Stimulated activated CD8-positive, alpha-beta memory T cell treated with anti-CD3 and anti-CD28 coated beads, Interleukin-7, amount 100 ng/mL, for 4 hours (primary cell): Measurements from ENCODE around the gene ADRA2B.
"Not testable (repeated sequence)": the region's sequence is repeated elsewhere in the genome, so short reads cannot be mapped to it uniquely, and the experiment has no call there.

ENCODE experiments used
- DNase-seq, 2 donors: peaks; one replicate each; pipeline ENCODE4 v3.0.0-alpha.2; 2020; ENCODE audit warnings: low read depth in 2 of 2

ADRA2B gene

GRCh38 chr2:96089356-96090195 lies 26.8 kb downstream of the ADRA2B start:
- no peak for DNase-seq

GRCh38 chr2:96088340-96089335 lies 27.7 kb downstream of the ADRA2B start:
- DNase-seq, result no peak

- DNase-seq, result no peak
Observed at GRCh38 chr2:96087130-96087529, 29.2 kb downstream of the ADRA2B start.

DNA sequence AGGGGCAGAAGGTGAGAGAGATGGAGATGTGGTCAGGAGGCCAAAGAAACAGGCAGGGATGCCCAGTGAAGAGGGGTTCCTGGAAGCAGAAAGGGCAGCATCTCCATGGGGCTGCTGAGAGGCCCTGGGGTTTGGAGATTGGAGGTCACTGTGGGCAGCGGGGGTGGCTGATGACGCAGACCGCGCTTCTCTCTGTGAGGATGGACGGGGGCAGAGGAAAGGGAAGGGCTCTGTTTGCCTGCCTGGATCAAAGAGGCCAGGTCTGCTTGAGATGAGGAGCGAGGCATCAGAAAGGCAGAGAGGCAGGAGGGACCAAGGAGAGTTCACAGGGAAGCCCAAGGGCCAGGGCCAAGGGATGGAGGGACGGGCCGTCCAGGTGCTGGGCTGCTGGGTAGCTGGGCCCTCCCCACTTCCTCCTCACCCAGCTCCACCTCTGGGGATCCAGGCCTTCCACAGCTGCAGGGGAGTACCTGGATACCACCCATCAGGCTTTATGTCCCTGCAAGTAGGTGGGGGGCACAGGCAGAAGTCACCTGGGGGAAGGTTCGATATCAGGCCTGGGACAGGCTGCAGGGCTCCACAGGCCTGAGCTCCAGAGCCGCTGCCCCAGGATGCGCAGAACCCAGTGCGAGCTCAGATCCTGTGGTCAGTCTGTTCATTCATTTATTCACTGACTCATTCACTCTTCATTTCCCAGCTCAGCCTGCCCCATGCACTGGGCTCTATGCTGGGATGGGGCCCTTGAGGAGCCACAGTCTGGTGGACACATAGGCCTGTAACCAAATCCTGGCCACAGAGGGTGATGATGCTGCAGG lies 30.6 kb downstream of the ADRA2B start:
- DNase-seq, result no peak

- not testable (repeated sequence) for DNase-seq
Observed at GRCh38 chr2:96084858-96085518, 31.4 kb downstream of the ADRA2B start.

- DNase-seq, result no peak
Observed at GRCh38 chr2:96083989-96084857, 32.1 kb downstream of the ADRA2B start.

- DNase-seq, result no peak
Observed at GRCh38 chr2:96083064-96083939, 33.1 kb downstream of the ADRA2B start.

DNA sequence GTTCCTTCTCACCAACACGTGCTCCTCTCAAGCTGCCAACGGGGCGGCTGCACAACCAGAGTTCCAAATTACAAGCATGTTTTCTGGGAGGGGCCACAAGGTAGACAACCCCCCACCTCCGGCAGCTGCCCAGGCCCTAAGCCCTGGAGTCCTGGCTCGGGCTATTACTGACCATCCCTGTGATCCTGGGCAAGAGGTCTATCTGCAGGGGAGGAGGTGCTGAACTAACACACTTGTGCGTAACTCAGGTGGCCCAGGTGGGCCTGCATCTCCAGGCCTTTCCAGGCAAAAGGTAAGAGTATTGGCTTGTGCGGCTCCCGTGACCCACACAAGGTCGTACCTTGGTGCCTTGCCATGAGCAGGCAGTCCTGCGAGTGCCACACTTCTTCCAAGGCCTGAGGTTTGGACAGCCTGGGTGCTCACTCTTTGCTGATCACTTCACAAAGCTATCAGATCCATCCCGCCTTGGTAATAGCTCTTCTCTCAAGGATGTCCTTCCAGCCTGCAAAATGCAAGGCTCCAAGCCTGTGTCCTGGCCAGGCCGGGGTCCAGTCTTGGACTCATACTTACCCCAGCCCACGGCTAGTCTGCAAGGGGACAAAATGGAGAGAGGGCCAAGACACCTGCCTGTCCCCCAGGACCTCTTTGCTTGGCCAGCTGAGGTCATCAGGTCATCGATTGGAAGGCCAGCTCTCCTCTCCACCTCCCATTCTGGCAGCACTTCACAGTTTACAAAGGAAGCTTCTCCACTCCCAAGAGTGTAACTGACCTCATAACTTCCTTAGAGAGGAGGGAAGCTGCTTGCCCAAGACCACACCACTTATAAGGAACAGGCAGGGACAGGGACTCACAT lies 33.9 kb downstream of the ADRA2B start:
- DNase-seq, result no peak

DNA sequence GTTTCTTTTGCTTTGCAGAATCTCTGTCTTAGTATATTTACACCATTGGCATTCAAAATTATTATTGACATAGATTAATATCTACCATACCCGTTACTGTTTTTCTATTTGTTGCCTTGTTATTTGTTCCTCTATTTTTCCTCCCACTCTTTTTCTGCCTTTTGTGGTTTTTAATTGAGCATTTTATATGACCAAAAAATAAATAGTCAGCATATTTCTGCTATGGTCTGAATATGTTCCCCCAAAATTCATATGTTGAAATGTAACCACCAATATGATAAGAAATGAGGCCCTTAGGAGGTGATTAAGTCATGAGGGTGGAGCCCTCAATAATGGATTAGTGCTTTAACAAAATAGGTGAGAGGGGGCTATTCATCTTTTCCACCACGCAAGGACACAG lies 35.3 kb downstream of the ADRA2B start:
- DNase-seq, result no peak

- no peak for DNase-seq
Observed at GRCh38 chr2:96075199-96075771, 41.1 kb downstream of the ADRA2B start.

GRCh38 chr2:96074156-96074555 lies 42.2 kb downstream of the ADRA2B start:
- no peak for DNase-seq

- DNase-seq, result no peak
Observed at GRCh38 chr2:96073170-96073775, 43.1 kb downstream of the ADRA2B start.

GRCh38 chr2:96072746-96073145 lies 43.6 kb downstream of the ADRA2B start:
- DNase-seq, result no peak

DNA sequence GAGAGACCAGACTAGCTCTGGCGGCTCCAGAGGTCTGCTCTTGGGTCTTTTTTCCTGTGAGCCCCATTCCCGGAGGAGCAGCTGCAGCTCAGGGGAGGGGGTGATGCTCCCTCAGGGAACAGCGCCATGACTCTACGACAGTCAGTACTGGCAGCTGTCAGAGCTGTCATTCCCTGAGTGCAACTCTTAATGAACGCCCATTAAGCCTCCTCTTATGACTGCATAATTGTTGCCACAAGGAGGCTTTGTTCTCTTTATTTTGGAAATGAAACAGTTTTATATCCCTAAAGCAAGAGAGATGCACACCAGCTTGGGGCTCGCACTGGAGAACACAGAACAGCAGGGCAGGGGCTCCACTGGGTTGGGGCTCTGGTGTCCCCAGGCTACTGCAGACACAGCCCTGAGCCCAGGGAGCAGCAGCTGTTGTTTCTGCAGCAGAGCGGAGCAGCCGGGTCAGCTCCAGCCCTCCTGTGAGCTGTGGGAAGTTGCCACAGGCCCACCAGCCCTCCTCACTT lies 44.3 kb downstream of the ADRA2B start:
- not testable (repeated sequence) for DNase-seq

DNA sequence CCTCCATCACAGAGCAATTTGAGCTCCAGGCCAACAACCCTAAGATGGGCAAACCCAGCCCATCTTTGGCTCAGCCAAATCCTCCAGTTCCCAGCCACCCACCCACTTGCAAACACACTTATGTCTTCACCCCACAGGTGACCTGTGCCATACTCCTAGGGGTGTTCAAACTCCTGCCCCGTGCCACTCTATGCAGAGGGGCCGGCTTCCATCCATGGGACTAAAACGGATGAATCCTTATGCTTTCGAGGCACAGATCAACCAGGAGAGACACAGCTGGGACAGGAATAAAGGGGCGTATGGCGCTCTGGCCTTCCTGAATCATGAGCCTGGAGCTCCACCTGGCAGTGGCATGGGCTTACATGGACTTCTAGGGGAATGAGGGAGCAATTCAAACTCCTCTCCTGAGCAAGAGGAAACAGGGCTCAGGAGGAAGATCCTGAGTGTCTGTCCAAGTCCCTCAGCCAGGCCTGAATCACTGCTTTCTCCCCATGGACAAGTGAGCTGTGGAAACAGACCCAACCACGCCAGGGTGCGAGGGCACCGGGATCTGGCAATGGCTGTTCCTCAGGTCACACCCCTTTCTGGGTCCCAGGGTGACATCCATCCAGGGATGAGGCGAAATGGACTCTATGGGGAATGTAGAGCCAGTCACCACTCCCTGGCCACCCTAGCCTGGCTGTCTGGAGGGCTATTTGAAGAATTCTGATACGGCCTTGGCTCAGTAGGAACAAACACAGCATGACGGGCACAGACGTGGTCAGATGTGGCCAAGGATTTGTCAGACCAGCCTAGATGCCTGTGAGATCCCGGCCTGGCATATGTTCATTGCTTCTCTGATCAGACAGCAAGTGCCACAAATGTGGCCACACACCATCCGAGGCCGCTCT lies 45.0 kb downstream of the ADRA2B start:
- DNase-seq, result not testable (repeated sequence)

GRCh38 chr2:96070351-96070750 lies 46.0 kb downstream of the ADRA2B start:
- DNase-seq, result not testable (repeated sequence)
